ENCODE results near the gene KREMEN2. TPM values are rescaled to one million over a fixed set of nuclear protein-coding genes. Genes with fewer than 3 reads are reported as not detected.
A peak's percentile ranks its signal among the peaks of the same experiment; 100 is the strongest.

The KREMEN2 gene
- total and polyA plus RNA-seq, 2 of the 13 experiments (the other 11 are each of a cell fraction or from before 2014, with no cell fraction given), result 0.48 to 1.2 TPM

DNA sequence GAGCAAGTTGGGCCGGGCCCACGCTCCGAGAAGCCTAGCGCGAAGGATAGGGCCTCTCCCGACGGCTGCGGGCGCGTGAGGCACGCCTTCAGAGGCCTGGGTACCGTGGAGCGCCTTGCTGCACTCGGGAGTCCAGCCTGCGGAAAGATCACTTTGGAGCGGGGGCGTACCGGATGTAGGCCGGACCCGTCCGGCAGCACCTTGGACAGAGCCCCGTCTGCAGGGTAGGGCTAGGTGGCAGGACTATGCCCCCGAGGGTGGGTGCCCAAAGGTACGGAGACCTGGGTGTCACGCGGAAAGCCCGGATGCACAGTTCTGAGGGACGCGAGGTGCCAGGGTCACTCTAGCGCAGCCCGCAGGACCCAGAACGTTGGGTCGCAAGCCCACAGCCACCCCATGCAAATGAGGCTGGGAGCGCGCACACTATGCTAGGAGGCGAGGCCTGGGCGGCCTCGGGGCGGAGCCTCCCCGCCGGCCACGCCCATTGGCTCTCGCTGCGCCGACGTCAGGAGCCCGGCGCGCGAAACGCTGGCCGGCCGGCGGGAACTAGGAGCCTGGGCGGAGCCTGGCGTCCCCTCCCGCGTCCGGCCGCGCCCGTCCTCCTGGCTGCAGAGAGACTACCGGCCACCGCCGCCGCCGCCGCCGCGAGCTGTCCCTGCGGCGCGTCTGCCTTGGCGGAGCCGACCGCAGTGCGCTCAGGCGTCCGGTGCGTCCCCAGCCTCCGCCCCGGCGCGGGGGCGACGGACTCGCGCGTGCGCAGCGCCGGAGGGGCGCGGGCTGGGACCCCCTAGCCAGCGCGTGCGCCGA is 4.9 kb downstream of the KREMEN2 start, which contains the start of gene PAQR4 (continued):
- 0 out of 2 replicates have a peak, but pooled peaks have one; percentile 80 for TF ChIP-seq REL (CRISPR knock-in tag; conservative IDR thresholded peaks at IDR 0.05)
- TF ChIP-seq JUNB (CRISPR knock-in tag; IDR thresholded peaks at IDR 0.05; ENCODE audit: borderline replicate concordance), result no peak
- no peak for TF ChIP-seq FOXK2 (IDR thresholded peaks at IDR 0.05)
- peak; percentile 79; the same call in 1 of the 2 replicates for TF ChIP-seq ZNF768 (CRISPR knock-in tag; IDR thresholded peaks at IDR 0.05)
- TF ChIP-seq ARID2 (CRISPR knock-in tag; IDR thresholded peaks at IDR 0.05; ENCODE audit: borderline replicate concordance), result peak; percentile 81; the same call in 1 of the 2 replicates
- peak in 1 of 2 experiments; percentile 98; a peak in 2 of 4 replicates for TF ChIP-seq KLF16 (CRISPR knock-in tag; IDR thresholded peaks at IDR 0.05)
- TF ChIP-seq, protein P1, sequence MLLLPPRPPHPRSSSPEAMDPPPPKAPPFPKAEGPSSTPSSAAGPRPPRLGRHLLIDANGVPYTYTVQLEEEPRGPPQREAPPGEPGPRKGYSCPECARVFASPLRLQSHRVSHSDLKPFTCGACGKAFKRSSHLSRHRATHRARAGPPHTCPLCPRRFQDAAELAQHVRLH (CRISPR knock-in tag; IDR thresholded peaks at IDR 0.05; ENCODE audit: borderline replicate concordance, low read depth), result peak; percentile 97
- TF ChIP-seq, protein P2, sequence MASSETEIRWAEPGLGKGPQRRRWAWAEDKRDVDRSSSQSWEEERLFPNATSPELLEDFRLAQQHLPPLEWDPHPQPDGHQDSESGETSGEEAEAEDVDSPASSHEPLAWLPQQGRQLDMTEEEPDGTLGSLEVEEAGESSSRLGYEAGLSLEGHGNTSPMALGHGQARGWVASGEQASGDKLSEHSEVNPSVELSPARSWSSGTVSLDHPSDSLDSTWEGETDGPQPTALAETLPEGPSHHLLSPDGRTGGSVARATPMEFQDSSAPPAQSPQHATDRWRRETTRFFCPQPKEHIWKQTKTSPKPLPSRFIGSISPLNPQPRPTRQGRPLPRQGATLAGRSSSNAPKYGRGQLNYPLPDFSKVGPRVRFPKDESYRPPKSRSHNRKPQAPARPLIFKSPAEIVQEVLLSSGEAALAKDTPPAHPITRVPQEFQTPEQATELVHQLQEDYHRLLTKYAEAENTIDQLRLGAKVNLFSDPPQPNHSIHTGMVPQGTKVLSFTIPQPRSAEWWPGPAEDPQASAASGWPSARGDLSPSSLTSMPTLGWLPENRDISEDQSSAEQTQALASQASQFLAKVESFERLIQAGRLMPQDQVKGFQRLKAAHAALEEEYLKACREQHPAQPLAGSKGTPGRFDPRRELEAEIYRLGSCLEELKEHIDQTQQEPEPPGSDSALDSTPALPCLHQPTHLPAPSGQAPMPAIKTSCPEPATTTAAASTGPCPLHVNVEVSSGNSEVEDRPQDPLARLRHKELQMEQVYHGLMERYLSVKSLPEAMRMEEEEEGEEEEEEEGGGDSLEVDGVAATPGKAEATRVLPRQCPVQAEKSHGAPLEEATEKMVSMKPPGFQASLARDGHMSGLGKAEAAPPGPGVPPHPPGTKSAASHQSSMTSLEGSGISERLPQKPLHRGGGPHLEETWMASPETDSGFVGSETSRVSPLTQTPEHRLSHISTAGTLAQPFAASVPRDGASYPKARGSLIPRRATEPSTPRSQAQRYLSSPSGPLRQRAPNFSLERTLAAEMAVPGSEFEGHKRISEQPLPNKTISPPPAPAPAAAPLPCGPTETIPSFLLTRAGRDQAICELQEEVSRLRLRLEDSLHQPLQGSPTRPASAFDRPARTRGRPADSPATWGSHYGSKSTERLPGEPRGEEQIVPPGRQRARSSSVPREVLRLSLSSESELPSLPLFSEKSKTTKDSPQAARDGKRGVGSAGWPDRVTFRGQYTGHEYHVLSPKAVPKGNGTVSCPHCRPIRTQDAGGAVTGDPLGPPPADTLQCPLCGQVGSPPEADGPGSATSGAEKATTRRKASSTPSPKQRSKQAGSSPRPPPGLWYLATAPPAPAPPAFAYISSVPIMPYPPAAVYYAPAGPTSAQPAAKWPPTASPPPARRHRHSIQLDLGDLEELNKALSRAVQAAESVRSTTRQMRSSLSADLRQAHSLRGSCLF (CRISPR knock-in tag; IDR thresholded peaks at IDR 0.05; ENCODE audit: borderline replicate concordance), result peak; percentile 82
- peak; percentile 49 for TF ChIP-seq BCL6 (CRISPR knock-in tag; IDR thresholded peaks at IDR 0.05)
- peak; percentile 46; the same call in 1 of the 2 replicates for TF ChIP-seq FOXO1 (CRISPR knock-in tag; IDR thresholded peaks at IDR 0.05)
- TF ChIP-seq ISL2 (CRISPR knock-in tag; IDR thresholded peaks at IDR 0.05), result peak; percentile 83
- TF ChIP-seq ATF7 (IDR thresholded peaks at IDR 0.05), result no peak; the same call in 1 of the 2 replicates
- TF ChIP-seq ATF7 (CRISPR knock-in tag; IDR thresholded peaks at IDR 0.05), result peak; percentile 67
- no peak for TF ChIP-seq NR2F2 (IDR thresholded peaks at IDR 0.05; ENCODE audit: borderline replicate concordance, low read depth)
- TF ChIP-seq SMC3 (IDR thresholded peaks at IDR 0.05; ENCODE audit: low read length), result no peak
- 0 out of 2 replicates have a peak, but pooled peaks have one; percentile 46 for TF ChIP-seq PCBP1 (IDR thresholded peaks at IDR 0.05; ENCODE audit: borderline replicate concordance, low read depth, low read length)
- no peak for TF ChIP-seq FOSL1 (CRISPR knock-in tag; IDR thresholded peaks at IDR 0.05; ENCODE audit: borderline replicate concordance)
- peak; percentile 89; the same call in 1 of the 2 replicates for TF ChIP-seq SMAD3 (CRISPR knock-in tag; IDR thresholded peaks at IDR 0.05)
- no peak for TF ChIP-seq SYNCRIP (IDR thresholded peaks at IDR 0.05; ENCODE audit: insufficient read depth, low read depth, low read length)
- TF ChIP-seq ZMYM2 (CRISPR knock-in tag; IDR thresholded peaks at IDR 0.05), result 0 out of 2 replicates have a peak, but pooled peaks have one; percentile 18
- TF ChIP-seq, protein P3, sequence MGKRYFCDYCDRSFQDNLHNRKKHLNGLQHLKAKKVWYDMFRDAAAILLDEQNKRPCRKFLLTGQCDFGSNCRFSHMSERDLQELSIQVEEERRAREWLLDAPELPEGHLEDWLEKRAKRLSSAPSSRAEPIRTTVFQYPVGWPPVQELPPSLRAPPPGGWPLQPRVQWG (CRISPR knock-in tag; IDR thresholded peaks at IDR 0.05; ENCODE audit: borderline replicate concordance, low read depth), result no peak
- peak; percentile 88 for TF ChIP-seq PHF8 (CRISPR knock-in tag; IDR thresholded peaks at IDR 0.05)
- peak; percentile 96 for TF ChIP-seq NRL (CRISPR knock-in tag; IDR thresholded peaks at IDR 0.05; ENCODE audit: borderline replicate concordance)

Data from HepG2 (cell line).